AG04450 (cell line): Measurements from ENCODE around the gene ZNF500. TPM values are rescaled to one million over a fixed set of nuclear protein-coding genes. Genes with fewer than 3 reads are reported as not detected.

Experiments used
- CTCF ChIA-PET: fragments of 300-600, 350-600 bp; formaldehyde crosslinking; extraction: SDS; loops from one replicate; lab custom pipeline; 2022; ENCODE audit warnings: antibody characterized with exemption, inconsistent platforms; lab: Charles Lee
- POLR2A ChIA-PET: fragments of 350-600 bp; formaldehyde crosslinking; extraction: SDS; loops from one replicate; lab custom pipeline; 2021; ENCODE audit warnings: antibody characterized with exemption, inconsistent platforms; lab: Yijun Ruan, JAX
- DNase-seq: peaks from one replicate; pipeline ENCODE4 v3.0.0-alpha.2; 2011; ENCODE audit warnings: low read depth, low spot score
- H3K27ac ChIP-seq: one replicate; pipeline ENCODE4 v1.5.1; 2012; ENCODE audit warnings: low read depth, low read length, control low read depth
- H3K27me3 ChIP-seq: one replicate; pipeline ENCODE4 v1.6.0; 2012; ENCODE audit warnings: low read length; ENCODE audit not compliant: control insufficient read depth, insufficient read depth
- H3K4me3 ChIP-seq: 2 replicates; pipeline ENCODE4 v1.5.1; 2011; ENCODE audit warnings: mild to moderate bottlenecking, low read depth, low read length, control low read depth
- H3K9me3 ChIP-seq: 2 replicates; pipeline ENCODE4 v1.5.1; 2012; ENCODE audit warnings: low read length; ENCODE audit not compliant: control insufficient read depth, insufficient read depth
- polyA plus RNA-seq: library from polyadenylated mRNA; depleted of rRNA; stranded (reverse); fragments of >200 nt; gene quantifications from 2 replicates; pipeline ENCODE4 v1.2.3, GENCODE V29; 2011
- TF ChIP-seq, protein P1 (sequence below): IDR thresholded peaks from 2 replicates; pipeline ENCODE4 v1.5.1; 2011; ENCODE audit warnings: low read depth, low read length, control low read depth, inconsistent platforms

ZNF500 gene
- polyA plus RNA-seq, 1 experiment: 3.1 TPM

DNA sequence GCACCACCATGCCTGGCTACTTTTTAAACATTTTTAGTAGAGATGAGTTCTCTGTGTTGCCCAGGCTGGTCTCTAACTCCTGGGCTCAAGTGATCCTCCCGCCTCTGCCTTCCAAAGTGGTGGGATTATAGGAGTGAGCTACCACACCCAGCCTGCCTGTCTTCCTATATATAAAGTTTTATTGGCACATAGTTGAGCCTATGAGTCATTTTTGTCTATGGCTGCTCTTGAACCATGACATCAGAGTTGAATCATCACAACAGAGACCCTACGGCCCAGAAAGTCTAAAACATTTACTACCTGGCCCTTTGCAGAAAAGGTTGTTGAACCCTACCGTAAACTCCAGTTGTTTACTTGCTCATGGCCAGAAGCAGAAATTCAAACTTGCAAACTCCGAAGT is 13.3 kb upstream of the ZNF500 start:
- DNase-seq: no peak
- H3K27me3 ChIP-seq: no peaks in the 10 kb centered on the region
- H3K27ac ChIP-seq: no peak overlapping the region
- ChIA-PET CTCF (no interaction called here), POLR2A (no interaction called here)
- no peaks in the 10 kb centered on the region for H3K9me3 ChIP-seq
- TF ChIP-seq, protein P1, sequence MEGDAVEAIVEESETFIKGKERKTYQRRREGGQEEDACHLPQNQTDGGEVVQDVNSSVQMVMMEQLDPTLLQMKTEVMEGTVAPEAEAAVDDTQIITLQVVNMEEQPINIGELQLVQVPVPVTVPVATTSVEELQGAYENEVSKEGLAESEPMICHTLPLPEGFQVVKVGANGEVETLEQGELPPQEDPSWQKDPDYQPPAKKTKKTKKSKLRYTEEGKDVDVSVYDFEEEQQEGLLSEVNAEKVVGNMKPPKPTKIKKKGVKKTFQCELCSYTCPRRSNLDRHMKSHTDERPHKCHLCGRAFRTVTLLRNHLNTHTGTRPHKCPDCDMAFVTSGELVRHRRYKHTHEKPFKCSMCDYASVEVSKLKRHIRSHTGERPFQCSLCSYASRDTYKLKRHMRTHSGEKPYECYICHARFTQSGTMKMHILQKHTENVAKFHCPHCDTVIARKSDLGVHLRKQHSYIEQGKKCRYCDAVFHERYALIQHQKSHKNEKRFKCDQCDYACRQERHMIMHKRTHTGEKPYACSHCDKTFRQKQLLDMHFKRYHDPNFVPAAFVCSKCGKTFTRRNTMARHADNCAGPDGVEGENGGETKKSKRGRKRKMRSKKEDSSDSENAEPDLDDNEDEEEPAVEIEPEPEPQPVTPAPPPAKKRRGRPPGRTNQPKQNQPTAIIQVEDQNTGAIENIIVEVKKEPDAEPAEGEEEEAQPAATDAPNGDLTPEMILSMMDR: no peak
- no peak overlapping the region for H3K4me3 ChIP-seq

DNA sequence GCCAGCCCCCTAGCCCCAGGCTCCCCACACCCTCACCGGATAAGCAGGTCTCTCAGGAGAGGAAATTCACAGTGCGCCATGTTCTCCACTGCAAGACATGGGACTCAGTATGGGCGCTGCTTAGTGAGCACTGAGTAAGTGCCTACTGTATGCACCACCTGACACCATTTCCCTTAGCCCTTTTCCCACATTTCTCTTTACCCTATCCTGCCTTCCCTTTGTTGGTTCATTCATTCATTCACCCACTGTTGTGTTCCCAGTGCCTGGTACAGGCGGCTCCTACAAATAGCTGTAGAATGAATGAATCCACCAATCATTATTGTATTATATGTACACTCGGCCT is 11.1 kb upstream of the ZNF500 start:
- POLR2A ChIA-PET: interaction anchor here (0.5 kb wide), 1 partner anchor 31 kb away, joined by 7 read pairs; no protein-coding TSS in a partner anchor
- Histone ChIP-seq H3K27ac (no peak overlapping the region), H3K4me3 (no peak overlapping the region), H3K27me3 (no peaks in the 10 kb centered on the region), H3K9me3 (no peaks in the 10 kb centered on the region)
- TF ChIP-seq, protein P1: no peak
- CTCF ChIA-PET: interaction anchor here (0.5 kb wide), 1 partner anchor 35 kb away, joined by 5 read pairs; no protein-coding TSS in a partner anchor
- no peak for DNase-seq

DNA sequence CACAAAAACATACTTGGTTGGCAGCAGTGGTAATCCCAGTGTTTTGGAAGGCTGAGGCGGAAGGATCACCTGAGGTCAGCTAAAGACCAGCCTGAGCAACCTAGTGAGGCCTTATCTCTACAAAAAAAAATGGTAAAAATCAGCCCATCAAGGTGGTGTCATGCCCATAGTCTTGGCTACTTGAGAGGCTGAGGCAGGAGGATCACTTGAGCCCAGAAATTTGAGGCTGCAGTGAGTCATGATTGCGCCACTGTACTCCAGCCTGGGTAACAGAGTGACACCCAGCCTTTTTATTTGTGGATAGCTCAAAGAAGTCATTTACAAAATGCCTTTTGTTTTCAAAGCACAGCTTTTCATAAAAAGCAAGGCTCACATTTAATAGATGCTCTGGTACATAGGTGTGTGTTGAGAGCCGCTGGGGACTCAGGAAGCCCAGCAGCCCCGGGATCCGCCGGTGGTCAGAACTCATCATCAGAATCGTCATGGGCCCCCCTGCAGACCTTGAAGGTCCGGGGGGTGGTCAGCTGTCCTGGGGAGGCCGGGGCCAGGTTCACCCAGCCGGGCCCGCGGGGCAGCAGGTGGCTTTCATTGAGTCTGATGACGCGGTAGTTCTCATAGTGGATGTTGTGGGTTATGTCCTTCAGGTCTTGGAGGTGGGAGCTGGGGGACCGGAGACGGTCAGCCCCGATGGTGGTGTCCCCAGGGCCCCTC is 10.5 kb upstream of the ZNF500 start:
- POLR2A ChIA-PET: interaction anchor here (0.5 kb wide), 1 partner anchor 31 kb away, joined by 7 read pairs; no protein-coding TSS in a partner anchor
- H3K4me3 ChIP-seq: no peak overlapping the region
- CTCF ChIA-PET: no interaction called here
- TF ChIP-seq, protein P1: no peak
- H3K9me3 ChIP-seq: no peaks in the 10 kb centered on the region
- no peak for DNase-seq
- no peak overlapping the region for H3K27ac ChIP-seq
- H3K27me3 ChIP-seq: no peaks in the 10 kb centered on the region

DNA sequence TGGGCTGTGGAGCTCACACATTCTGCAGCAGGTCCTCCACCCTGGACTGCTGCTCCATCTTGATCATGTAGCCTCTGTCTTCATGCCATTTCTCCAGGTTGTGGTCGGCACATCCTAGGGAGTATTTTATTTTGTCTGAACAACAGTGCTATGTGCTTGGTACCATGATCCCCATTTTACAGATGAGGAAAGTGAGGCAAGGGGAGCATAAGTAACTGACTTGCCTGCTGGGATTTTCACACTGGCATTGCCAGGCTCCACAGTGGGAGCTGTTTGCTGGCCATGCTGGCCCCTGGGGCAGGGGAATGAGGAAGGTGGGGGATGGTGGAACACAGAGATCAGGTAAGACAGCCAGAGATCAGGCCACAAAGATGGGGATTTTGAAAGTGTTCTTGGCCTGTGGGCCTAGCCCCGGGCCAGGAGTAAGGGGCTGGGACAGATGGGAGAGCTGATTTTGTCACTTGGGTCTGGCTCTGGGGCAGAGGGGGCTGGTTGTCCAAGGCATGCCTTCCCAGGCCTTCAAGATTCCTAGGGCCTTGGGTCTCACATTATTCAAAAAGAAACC is 9.3 kb upstream of the ZNF500 start:
- no peaks in the 10 kb centered on the region for H3K27me3 ChIP-seq
- H3K4me3 ChIP-seq: no peak overlapping the region
- ChIA-PET POLR2A (no interaction called here), CTCF (no interaction called here)
- no peaks in the 10 kb centered on the region for H3K9me3 ChIP-seq
- TF ChIP-seq, protein P1: no peak
- DNase-seq: no peak
- H3K27ac ChIP-seq: no peak overlapping the region

DNA sequence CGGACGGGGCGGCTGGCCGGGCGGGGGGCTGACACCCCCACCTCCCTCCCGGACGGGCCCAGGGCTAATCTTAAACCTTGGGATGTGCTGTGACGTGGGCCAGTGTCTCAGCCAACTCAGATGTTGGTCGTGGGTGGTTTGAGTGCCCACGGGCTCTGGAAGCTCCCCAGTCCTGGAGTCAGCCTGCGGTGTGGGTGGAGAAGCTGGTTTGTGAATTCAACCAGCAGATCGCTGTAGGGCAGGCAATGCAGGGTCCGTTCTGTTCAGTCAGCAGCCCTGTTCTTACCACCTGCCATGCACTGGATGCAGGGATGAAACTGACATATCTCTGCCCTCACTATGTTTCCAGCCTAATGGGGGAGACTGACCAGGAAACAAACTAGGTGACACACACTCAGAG is 8.0 kb upstream of the ZNF500 start:
- CTCF ChIA-PET: no interaction called here

More for the DNA sequence above, 8.0 kb upstream of the ZNF500 start:
- H3K9me3 ChIP-seq: no peaks in the 10 kb centered on the region
- POLR2A ChIA-PET: interaction anchor here (0.6 kb wide), 1 partner anchor 31 kb away, joined by 4 read pairs; no protein-coding TSS in a partner anchor
- H3K27ac ChIP-seq: no peak overlapping the region
- TF ChIP-seq, protein P1: no peak
- H3K4me3 ChIP-seq: no peak overlapping the region
- no peaks in the 10 kb centered on the region for H3K27me3 ChIP-seq
- DNase-seq: no peak
